CD4-positive, alpha-beta T cell treated with Interleukin-1 beta for 1 hour (primary cell): ENCODE data around the gene HOXB13.

Experiments used
- DNase-seq, 2 donors: peaks; one replicate each; pipeline ENCODE4 v3.0.0-alpha.2; 2020 to 2022

The HOXB13 gene

DNA sequence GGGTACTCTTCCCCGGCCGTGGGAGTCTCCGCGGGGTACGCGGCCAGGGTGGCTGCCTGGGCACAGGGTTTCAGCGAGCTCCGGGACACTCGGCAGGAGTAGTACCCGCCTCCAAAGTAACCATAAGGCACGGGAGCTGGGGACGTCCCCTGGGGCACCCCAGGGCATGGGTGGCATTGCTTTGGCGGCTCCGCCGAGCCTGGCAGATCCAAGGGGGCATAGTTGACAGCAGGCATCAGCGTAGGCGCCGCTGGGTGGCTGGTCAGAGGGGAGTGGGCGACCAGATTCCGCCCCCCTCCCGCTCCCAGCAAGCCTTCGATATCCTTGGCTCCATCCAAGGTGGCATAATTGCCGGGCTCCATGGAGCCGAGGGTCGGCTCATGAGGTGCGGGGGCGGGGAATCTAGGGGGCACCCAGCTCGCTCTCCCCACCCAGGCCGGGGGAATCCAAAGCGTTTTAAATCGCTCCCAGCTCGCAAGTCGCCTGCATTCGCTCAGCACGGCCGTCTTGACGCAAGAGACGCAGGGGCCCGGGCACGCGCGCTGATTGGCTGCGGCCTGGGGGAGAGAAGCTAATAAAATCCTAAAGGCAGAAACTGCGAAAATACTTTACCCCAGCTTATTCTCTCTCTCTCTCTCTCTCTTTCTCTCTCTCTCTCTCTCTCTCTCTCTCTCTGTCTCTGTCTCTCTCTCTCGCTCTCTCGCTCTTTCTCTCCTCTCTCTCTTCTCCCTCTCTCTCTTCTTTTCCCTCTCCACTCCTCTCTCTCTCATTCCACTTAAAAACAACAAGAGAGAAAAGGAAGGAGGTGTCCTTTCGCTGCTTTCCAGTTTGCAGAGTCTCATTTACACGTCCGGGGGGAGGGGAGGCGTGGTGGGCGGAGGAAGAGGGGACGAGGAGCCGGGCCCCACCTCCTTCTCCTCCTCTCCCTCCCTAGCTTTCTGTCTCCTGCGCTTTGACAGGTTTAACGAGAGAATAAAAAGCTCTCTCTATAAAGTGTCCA lies at the start of gene HOXB13:
TSS of gene HOXB13 (minus strand) at position 519 of the 1,000 bp plus-strand sequence. CDS start at position 362, 157 bp downstream.
- peak; percentile 38 to 44 for DNase-seq

DNA sequence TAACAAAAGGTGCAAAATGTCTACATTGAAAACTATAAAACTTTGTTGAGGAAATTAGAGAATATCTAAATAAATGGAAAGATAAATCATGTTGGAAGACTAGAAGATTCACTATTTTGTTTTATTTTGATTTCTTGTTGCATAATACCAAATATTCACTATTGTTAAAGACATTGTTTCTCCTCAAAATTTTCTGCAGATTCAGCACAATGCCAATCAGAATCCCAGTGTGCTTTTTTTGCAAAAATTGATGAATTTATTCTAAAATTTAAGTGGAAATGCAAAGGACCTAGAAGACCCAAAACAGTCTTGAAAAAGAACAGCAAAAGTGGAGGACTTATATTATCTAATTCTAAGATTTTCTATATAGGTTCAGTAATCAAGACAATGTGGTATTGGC lies 48.1 kb upstream of the HOXB13 start:
- no peak for DNase-seq

DNA sequence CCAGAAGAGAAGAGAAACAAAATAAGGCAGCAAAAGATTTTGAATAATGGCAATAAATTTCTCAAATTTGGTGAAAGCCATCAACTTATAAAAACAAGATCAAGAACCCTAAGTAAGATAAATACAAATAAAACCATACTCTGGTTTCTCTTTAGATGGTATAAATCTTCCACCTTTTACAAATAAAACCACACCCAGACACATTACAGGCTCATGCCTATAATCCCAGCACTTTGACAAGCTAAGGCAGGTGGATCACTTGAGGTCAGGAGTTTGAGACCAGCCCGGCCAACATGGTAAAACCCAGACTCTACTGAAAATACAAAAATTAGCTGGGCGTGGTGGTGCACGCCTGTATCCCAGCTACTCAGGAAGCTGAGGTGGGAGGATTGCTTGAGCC lies 44.7 kb upstream of the HOXB13 start:
- DNase-seq: no peak

- no peak for DNase-seq
Observed at GRCh38 chr17:48770954-48771353, 42.4 kb upstream of the HOXB13 start.

GRCh38 chr17:48769009-48769675 lies 40.6 kb upstream of the HOXB13 start:
- no peak for DNase-seq

DNA sequence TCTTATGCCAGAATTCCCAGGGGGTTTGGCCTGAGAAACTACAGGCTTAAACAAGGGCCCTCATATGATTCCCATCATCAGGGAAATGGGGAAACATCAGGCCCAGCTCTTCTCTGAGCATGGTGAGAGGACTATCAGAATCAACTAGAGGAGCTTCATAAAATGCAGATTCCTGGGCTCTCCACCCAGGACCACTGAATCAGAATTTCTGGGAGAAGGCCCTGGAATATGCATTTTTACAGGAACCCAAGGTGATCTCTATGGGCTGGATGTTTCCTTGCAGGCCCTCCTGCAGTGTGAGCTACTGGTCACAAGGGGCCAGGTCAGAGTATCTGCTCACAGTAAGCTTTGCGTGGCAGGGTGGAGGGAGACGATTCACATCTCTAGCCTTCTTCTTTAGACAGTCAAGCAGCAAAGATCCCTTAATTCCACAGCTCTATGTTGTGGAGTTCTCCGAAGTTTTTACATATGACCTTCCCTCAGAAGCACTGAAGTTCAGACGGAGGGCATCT lies 38.8 kb upstream of the HOXB13 start:
- DNase-seq: no peak

GRCh38 chr17:48761114-48761513 lies 32.6 kb upstream of the HOXB13 start:
- DNase-seq: no peak

DNA sequence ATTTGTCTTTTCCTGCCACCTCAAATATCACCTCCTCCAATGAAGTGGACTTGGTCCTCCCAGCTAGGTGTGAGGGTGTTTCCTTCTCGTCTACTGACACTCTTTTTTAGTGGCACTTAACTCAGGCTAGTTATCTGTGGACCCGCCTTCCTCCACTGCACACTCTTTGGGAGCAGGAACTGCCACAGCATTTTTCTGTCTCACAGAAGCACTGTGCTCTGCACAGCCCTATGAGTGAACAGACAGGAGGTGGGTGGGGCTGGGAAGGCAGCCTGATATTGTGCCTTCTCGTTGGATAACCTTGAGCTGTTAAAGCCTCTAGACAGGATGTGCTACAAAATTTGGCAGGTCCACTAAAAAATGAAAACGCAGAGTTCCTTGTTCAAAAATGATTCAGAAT lies 31.9 kb upstream of the HOXB13 start:
- no peak for DNase-seq

GRCh38 chr17:48759288-48759687 lies 30.7 kb upstream of the HOXB13 start:
- no peak for DNase-seq

DNA sequence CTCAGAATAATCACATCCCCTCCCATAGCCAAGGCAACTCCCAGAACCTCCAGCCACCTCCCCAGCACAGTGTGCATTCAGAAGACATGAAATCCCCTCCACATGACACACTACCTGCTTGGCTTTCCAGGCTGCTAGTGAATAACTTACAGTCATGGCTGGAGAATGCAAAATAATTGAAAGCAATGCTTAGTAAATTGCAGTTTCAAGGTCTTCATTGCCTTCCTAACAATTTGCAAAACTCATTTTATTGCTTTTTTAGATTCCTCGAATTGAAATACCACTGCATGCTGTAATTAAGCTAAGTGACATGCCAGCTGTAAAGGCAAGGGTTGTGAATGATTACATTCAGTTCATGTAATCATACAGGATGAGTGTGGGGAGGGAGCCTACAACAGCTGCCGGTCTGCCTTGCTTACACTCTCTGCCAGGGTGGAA lies 29.0 kb upstream of the HOXB13 start:
- DNase-seq: no peak

DNA sequence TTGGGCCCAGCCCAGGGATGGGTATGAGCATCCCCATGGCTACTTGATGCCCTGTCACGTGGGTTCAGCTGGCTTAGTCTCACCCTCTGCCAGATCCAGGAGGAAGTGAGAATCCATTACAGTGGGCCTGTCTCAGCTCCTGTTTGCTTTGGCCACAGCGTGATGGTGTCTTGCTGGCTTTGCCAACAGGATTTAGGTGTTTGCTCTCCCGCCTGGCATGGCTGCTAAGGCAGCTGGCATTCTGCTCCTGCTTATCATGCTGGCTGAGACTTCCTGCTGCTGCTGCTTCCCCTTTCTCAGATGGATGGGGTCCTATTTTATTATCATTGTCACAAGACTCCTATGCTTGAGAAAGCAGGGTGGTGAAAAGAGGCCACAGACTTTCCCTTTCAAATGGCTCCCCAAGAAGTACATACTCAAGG lies 28.3 kb upstream of the HOXB13 start:
- DNase-seq: no peak

DNA sequence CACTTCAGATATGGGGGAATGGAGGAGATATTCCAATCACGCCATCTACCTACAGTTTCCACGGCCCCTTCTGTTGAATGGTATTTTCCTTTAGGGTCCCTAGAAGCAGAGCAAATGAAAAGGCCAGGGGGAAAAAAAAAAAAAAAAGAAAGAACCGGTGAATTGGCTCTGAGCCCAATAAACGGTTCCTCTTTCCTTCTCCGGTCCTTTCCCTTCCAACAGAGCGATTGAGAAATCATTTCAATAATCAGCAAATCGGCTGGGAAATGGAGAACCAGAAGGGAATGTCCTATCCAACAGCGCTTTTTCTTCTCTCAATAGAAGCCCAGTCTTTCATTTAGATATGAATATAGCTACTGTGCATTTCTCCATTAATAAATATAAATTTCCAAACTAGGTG lies 26.8 kb upstream of the HOXB13 start:
- no peak for DNase-seq

- no peak for DNase-seq
Observed at GRCh38 chr17:48754500-48755261, 26.1 kb upstream of the HOXB13 start.

GRCh38 chr17:48753794-48754499 lies 25.4 kb upstream of the HOXB13 start:
- no peak for DNase-seq

- DNase-seq: no peak
Observed at GRCh38 chr17:48752399-48753288, 24.1 kb upstream of the HOXB13 start.

DNA sequence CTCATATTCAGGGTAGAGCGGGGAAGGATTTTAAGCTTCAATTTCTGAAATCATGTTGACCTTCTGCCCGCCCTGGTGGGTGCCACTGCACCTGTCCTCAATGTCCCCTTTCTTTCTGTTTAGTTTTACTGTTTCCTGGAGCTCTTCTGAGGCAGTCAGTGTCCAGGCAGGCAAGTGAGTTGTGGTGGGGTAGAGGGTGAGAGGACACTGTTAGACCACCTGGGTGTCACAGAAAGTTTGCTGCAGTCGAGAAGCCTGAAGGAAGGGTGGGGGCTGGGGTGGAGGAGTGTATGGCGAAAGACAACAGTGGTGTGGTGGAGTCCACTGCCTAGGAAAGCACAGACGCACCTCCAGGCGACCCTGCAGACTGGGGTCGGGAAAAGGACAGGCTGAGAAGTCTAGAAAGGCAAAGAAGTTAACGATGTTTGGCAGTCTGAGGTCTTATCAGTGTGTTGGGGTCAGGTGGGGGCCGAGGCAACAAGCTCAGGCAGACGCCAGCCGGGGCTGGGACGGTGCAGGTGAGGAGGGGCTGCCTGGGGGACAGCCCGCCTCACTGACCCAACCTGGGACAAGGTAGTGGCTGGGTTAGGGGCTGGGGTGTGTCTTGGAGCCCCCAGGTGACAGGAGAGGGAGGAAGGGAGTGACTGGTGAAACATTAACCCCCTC lies 23.3 kb upstream of the HOXB13 start:
- DNase-seq: no peak

DNA sequence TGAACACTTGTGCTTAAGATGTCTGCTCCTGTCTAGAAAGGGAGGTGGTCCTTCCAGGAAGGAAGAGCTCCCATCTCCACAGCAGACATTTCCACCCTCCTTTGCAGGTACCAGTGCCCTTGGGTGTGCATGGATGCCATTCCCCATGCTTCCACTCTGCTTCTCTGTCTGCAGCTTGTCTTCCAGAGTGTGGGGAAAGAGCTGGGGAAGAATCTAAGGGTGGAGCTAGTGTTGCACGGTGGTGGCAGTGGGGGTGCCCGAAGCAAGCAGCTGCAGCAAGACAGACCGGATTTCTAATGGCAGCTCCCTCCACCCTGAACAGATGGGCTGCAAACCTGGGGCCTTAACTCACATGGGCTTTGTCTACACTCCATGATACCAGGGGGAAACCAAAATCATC lies 22.6 kb upstream of the HOXB13 start:
- no peak for DNase-seq

DNA sequence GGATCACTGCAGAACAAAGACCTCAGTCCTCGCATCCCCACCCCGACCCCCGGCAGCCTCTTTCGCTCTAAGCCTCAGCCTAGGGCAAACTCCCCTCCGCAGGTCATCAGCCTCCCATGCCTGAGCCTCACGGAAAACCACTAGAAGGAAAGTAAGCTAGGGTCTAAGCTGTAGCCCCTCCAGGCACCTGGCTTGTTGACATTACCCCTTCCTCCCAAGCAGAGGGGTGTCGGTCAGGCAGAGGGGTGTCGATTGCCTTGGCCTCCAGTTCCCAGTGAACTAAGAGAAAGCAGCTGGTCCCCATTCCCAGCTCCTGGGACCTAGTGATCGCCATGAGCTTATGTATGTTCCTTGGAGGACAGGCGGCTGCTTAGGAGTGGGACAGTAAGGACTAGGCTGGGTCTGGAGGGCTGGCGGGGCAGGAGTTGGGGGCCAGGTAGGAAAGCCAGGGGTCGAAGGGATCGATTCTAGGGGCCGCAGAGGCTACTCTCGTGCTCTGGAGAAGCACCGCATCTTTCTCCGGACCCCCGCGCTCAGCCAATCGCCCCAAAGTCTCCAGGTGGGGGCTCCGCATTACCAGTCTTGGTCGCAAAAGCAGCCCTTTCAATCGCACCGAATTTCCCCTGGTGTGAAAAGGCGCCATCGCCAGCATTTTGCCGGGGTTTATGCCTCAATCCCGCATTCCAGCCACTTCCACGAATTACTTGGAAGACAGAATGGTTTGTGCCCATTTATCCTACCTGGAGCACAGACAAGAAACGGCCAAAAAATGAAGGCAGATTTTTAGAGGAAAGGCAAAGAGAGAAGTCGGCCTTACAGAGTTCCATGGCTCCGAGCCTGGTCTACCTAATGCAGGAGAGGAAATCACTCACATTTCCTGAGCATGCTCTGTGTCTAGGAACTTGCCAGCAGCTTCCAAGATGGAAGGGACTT lies 21.3 kb upstream of the HOXB13 start:
- no peak for DNase-seq
